Medulla oblongata (tissue), 1 donor: ENCODE data around the gene GPAT2.
"Not testable (repeated sequence)": the region's sequence is repeated elsewhere in the genome, so short reads cannot be mapped to it uniquely, and the experiment has no call there.

Source experiments
- DNase-seq: peaks from one replicate; pipeline ENCODE4 v3.0.0-alpha.2; 2015; ENCODE audit errors: extremely low spot score

The GPAT2 gene

GRCh38 chr2:96065381-96065930 lies 30.7 kb upstream of the GPAT2 start:
- no peak for DNase-seq

DNA sequence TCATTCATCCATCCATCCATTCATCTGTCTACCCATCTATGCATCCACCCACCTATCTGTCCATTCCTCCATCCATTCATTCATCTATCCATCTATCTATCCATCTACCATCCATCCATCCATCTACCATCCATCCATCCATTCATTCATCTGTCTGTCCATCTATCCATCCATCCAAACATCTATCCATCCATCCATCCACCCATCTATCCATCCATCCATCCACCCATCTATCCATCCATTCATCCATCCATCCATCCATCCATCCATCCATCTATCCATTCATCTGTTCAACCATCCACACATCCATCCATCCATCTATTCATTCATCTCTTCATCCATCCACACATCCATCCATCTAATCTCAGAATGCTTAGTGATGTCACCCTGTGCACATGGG lies 30.0 kb upstream of the GPAT2 start:
- not testable (repeated sequence) for DNase-seq

DNA sequence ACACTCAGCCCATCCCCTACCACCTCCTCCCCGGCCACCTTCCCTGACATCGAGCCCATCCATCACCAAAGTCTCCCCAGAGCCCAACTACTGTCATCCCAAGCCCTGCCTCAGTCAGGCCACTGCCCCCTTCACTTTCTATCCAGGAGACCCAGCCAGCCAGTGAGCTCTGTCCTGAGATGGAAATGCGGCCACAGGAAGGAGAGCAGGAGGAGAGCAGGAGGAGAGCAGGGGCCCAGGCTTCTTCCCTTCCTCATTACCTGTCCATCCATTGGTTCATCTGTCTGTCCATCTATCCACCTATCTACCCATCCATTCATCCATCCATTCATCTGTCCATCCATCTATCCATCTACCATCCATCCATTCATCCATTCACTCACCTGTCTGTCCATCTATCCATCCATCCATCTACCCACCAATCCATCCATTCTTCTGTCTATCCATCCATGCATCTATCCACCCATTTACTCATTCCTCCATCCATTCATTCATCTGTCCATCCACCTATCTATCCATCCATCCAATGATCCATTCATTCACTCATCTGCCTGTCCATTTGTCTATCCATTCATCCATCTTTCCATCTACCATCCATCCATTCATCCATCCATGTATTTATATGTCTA lies 29.4 kb upstream of the GPAT2 start:
- DNase-seq, result not testable (repeated sequence)

DNA sequence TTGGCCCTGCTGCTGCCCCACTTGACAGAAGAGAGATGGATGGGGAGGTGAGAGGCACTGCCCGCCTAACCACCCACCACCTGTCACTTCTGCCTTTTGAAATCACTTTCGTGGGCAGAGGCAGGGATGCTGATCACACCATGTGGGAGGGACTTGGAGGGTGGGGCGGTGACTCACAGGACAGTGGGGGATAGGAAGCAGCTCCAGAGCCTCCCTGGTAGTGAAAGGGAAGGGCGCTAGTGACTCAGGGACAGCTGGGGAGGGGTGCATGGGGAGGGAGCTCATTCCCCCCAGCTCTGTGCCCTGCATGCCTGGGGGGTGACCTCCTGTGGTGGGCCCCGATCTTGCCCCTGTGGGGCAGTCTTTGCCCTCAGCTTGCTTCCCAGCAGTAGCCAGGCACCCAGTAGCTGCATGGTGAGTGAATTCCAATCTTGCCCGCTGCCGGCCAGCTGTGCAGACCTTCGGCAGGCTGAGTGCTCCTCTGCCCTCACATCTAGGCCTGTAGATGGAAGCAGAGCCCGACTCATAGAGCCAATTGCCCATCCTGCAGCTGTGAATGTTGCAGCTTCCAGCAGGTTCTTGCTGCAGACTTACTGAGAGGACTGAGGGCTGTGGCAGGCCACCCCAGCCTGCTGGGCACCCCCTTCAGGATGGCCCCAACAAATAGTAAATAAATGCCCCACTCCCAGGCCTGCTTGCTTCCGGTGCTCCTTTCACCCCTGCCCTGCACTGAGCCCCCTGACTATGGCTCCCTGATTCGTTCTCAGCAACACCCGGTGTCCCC lies 28.6 kb upstream of the GPAT2 start:
- DNase-seq, result peak; percentile 79

GRCh38 chr2:96062483-96062882 lies 27.8 kb upstream of the GPAT2 start:
- DNase-seq, result not testable (repeated sequence)

DNA sequence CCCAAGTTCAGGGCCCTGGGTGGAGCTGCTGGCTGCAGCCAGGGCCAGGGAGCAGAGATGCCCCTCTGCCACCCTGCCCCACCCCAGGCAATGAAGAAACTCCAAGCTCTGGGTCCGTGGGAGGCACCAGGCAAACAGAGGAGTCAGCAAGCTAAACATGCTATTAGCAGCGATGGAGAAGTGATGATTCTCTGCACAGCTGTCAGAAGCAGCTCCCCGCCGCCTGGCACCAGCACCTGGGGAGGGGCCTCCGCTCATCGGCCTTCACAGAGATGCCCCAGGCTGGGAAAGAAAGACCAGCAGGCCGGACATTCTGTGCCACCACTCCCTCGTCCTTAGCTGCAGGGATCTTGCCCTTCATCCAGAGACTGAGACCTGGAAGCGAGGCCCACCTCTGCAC lies 27.2 kb upstream of the GPAT2 start:
- DNase-seq, result not testable (repeated sequence)

GRCh38 chr2:96061197-96061817 lies 26.6 kb upstream of the GPAT2 start:
- not testable (repeated sequence) for DNase-seq

DNA sequence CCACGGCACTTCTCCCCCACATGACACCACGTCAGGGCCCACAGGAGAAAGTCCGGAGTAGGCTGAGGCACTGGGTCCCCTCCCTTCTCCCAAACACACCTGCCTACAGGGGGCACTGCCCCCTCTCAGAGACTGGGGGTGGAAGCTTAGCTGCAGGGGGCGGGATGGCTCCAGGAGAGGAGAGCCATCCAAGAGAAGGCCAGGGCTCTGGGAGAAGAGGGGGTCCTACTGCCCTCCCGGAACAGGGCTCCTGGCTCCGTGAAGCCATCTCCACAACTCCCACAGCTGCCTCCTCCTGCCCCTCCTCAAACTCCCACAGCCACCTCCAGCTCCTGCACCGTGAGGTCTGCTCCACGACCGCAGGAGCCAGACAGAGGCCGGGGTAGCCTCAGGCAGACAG lies 25.6 kb upstream of the GPAT2 start:
- DNase-seq, result not testable (repeated sequence)

DNA sequence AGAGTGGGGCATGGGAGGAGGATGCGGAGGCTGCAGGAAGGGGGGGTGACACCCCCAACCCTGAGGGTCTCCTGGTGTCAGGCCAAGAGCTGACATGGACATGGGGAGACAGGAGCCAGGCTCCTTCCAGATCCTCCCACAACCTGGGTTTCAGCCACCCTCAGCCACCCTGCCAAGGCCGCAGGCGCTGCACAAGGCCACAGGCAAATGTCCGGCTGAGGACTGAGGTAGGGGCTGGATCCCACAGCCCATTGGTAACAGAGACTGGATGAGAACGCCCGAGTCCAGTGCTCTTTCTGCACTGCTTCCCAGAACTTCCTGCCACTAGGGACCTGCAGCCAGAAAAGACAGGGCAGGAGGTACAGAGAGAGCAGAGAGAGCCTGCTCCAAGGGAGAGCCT lies 24.7 kb upstream of the GPAT2 start:
- DNase-seq, result not testable (repeated sequence)

- not testable (repeated sequence) for DNase-seq
Measured at GRCh38 chr2:96055830-96056229, 21.1 kb upstream of the GPAT2 start.

GRCh38 chr2:96054537-96054936 lies 19.8 kb upstream of the GPAT2 start:
- not testable (repeated sequence) for DNase-seq

- DNase-seq, result not testable (repeated sequence)
Measured at GRCh38 chr2:96053385-96053784, 18.7 kb upstream of the GPAT2 start.

DNA sequence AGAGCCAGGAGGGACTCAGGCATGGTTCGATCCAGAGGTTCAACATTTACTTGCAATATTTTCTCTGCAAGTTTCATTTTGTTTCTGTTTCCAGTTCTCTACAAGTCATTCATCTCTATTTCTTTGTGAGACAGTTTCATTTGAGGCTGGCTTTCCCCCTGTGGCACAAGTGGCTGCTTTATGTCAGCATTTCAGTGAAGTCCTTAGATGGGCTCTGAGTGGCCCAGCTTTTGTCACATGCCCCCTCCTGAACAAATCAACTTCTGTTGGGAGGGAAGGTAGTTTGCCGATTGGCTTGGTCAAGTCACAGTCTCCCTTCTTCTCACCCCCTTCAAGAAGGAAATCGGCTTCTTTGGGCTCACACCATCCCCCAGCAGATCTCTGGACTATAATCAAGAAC lies 17.9 kb upstream of the GPAT2 start:
- not testable (repeated sequence) for DNase-seq

GRCh38 chr2:96049917-96050262 lies 15.2 kb upstream of the GPAT2 start:
- not testable (repeated sequence) for DNase-seq

DNA sequence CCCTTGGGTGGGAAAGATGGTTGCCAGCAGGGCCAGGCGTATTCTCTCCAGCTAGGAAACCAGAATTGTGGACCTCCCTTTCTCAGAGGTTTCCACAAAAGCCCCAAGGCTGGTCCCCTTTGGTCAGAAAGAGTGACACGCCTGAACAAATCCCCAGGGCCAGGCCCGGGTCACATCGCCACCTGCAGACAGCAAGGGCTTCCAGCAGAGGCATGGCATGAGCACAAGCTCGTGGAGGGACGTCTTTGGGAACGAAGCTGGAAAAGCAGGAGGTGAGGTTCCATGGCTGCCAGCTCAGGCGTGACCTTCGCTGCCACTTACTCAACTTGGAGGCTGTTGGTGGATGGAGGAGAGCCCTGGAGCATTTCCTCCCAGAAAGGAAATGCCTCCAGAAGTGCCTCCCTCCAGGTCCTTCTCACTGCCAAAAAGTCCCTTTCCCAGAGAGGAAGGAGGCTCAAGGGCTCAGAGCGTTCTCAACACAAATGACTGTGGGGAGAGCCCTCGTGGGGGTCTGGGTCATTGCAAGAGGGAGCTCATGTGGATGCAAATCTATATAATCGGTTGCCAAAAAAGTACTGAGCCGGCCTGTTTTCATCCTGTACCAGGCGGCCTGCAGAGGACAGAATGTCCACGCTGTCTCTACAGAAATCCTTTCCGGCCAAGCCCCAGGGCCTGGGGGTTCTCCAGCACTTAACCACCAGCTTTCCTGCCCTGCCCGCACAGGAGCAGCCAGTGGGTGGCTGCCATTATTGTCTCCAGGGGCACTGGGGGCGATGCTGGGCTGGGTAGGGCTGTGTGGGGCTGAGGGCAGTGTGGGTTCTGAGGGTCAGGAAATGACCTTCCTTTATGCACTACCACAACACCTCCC lies 14.6 kb upstream of the GPAT2 start:
- not testable (repeated sequence) for DNase-seq

DNA sequence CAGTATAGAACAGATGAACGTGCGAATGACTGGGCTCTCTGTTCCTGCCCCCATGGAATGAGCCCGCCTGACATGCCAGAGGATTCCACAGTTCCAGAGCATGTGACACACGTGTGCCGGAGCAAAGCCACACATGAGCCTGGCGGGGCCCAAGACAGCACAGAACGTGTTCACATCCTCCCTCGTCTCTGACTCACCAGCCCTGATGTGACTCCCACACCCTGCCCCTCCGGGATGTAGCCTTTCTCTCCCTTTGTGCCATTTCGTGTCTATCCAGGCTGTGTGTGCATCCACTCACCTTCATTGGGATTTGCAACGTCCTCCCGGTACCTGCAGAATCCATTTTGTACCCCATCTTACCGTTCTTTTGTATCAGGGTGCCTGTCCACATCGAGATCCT lies 838 bp upstream of the GPAT2 start:
- not testable (repeated sequence) for DNase-seq

- not testable (repeated sequence) for DNase-seq
Measured at GRCh38 chr2:96033997-96034396, 719 bp downstream of the GPAT2 start.

- not testable (repeated sequence) for DNase-seq
Measured at GRCh38 chr2:96027725-96028325, 6.9 kb downstream of the GPAT2 start.

GRCh38 chr2:96025755-96026154 lies 9.0 kb downstream of the GPAT2 start:
- DNase-seq, result not testable (repeated sequence)

DNA sequence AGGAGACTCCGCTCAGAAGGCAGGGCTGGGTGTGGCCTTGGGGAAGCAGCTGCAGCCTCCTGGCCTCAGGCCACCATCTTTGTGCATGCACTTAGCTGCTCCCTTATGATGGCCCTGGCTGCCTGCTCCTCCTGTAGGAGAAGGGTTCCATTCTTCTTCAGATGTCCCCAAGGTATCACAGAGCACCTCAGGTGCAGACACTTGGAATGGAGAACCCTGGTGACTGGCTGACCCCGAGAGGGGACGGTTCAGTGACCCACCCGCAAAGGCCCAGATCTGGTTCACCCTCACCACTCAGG lies 9.6 kb downstream of the GPAT2 start:
- DNase-seq, result no peak
